A673 (cell line): ENCODE data around the gene TSPAN15. TPM values are rescaled to one million over a fixed set of nuclear protein-coding genes. Genes with fewer than 3 reads are reported as not detected.

Experiments
- BruUV-seq: library from RNA; stranded (reverse); fragments of 400-500 nt; replicated peaks from 2 replicates; lab custom pipeline; 2021; lab: Mats Ljungman, UMichigan
- CTCF ChIA-PET: fragments of 300-600 bp; sonication (Branson Sonifier 250); formaldehyde crosslinking; loops from one replicate; lab custom pipeline; 2022; ENCODE audit warnings: antibody characterized with exemption; lab: Charles Lee
- POLR2A ChIA-PET: fragments of 300-600 bp; sonication (Branson Sonifier 250); formaldehyde crosslinking; loops from one replicate; lab custom pipeline; 2022; ENCODE audit warnings: antibody characterized with exemption; ENCODE audit not compliant: low non-redundant PET; lab: Charles Lee
- DNase-seq: peaks from one replicate; pipeline ENCODE4 v3.0.0-alpha.2; 2015; ENCODE audit warnings: low spot score
- H3K27ac ChIP-seq: fragments of 200-600 bp; sonication (generic); 2 replicates; pipeline ENCODE4 v1.5.1; 2016; ENCODE audit warnings: mixed run types, low read depth, mild to moderate bottlenecking, mixed read lengths, antibody characterized with exemption, low read length; ENCODE audit not compliant: poor library complexity, severe bottlenecking
- H3K27me3 ChIP-seq: fragments of 200-600 bp; sonication (generic); replicated peaks from 2 replicates; pipeline ENCODE4 v1.6.1; 2017; ENCODE audit warnings: mixed run types, low read depth, mild to moderate bottlenecking, mixed read lengths, antibody characterized with exemption, low read length; ENCODE audit not compliant: insufficient read depth, poor library complexity
- H3K36me3 ChIP-seq: fragments of 200-600 bp; sonication (generic); 2 replicates; pipeline ENCODE4 v1.6.1; 2016; ENCODE audit warnings: mixed run types, mild to moderate bottlenecking, mixed read lengths, antibody characterized with exemption, low read length; ENCODE audit not compliant: insufficient read depth, poor library complexity, severe bottlenecking
- H3K4me1 ChIP-seq: fragments of 200-600 bp; sonication (generic); 2 replicates; pipeline ENCODE4 v1.6.1; 2017; ENCODE audit warnings: mixed run types, mild to moderate bottlenecking, mixed read lengths, antibody characterized with exemption, low read length; ENCODE audit not compliant: insufficient read depth, poor library complexity, severe bottlenecking
- H3K4me3 ChIP-seq: fragments of 200-600 bp; sonication (generic); 2 replicates; pipeline ENCODE4 v1.5.1; 2016; ENCODE audit warnings: low read depth, mixed run types, mild to moderate bottlenecking, mixed read lengths, low read length; ENCODE audit not compliant: poor library complexity, severe bottlenecking
- H3K9me3 ChIP-seq: fragments of 200-600 bp; sonication (generic); 2 replicates; pipeline ENCODE4 v1.6.1; 2016; ENCODE audit warnings: mixed run types, low read depth, mild to moderate bottlenecking, mixed read lengths, antibody characterized with exemption, low read length; ENCODE audit not compliant: poor library complexity, severe bottlenecking
- CTCF ChIP-seq: fragments of 300-800, 200-600 bp; sonication (generic); conservative IDR thresholded peaks from 2 replicates; pipeline ENCODE4 v1.5.1; 2017; ENCODE audit warnings: low read depth, mild to moderate bottlenecking, antibody characterized with exemption, low read length, moderate library complexity, mixed read lengths
- EZH2 ChIP-seq: fragments of 200-600 bp; sonication (generic); IDR thresholded peaks from 2 replicates; pipeline ENCODE4 v1.6.1; 2017; ENCODE audit warnings: borderline replicate concordance, low read depth, mild to moderate bottlenecking, mixed read lengths, antibody characterized with exemption, low read length; ENCODE audit not compliant: poor library complexity, severe bottlenecking
- intact Hi-C: fragments of 100-400 bp; cut with micrococcal nuclease; formaldehyde crosslinking; loops from one replicate; pipeline ENCODE4 v1.10.0; 2022; ENCODE audit not compliant: unreplicated experiment
- total RNA-seq: library from RNA; stranded (reverse); gene quantifications from 2 replicates; pipeline ENCODE4 v1.2.3, GENCODE V29; 2021

TSPAN15 gene
- total RNA-seq, 1 experiment from 2014 or later: 2.1 TPM

- POLR2A ChIA-PET: no interaction called here
- H3K4me3 ChIP-seq: no peak overlapping the region
- CTCF ChIA-PET: interaction anchor here (1.1 kb wide), 1 partner anchor 13 kb away, joined by 4 read pairs; no protein-coding TSS in a partner anchor
- TF ChIP-seq EZH2 (no peak), CTCF (no peak)
- no peaks in the 10 kb centered on the region for H3K4me1 ChIP-seq
- H3K27me3 ChIP-seq: no peaks in the 10 kb centered on the region
- H3K36me3 ChIP-seq: no peaks in the 10 kb centered on the region
- no peak overlapping the region for H3K27ac ChIP-seq
- intact Hi-C loops: no loop called here
- DNase-seq: no peak
- no peaks in the 10 kb centered on the region for H3K9me3 ChIP-seq
- BruUV-seq: no TSS peak
Measured at GRCh38 chr10:69437321-69438259, 13.7 kb upstream of the TSPAN15 start.

- BruUV-seq: no TSS peak
- Histone ChIP-seq H3K27ac (no peak overlapping the region), H3K36me3 (no peaks in the 10 kb centered on the region), H3K4me1 (no peaks in the 10 kb centered on the region), H3K4me3 (no peak overlapping the region), H3K9me3 (no peaks in the 10 kb centered on the region), H3K27me3 (no peaks in the 10 kb centered on the region)
- intact Hi-C loops: no loop called here
- TF ChIP-seq CTCF (no peak), EZH2 (no peak)
- CTCF ChIA-PET: interaction anchor here (1.1 kb wide), 1 partner anchor 12 kb away, joined by 4 read pairs; no protein-coding TSS in a partner anchor
- no peak for DNase-seq
- POLR2A ChIA-PET: no interaction called here
Measured at GRCh38 chr10:69438536-69439349, 12.5 kb upstream of the TSPAN15 start.

- POLR2A ChIA-PET: no interaction called here
Measured at GRCh38 chr10:69439350-69439739, 11.9 kb upstream of the TSPAN15 start.

More at GRCh38 chr10:69439350-69439739, 11.9 kb upstream of the TSPAN15 start:
- H3K27me3 ChIP-seq: no peaks in the 10 kb centered on the region
- intact Hi-C loops: no loop called here
- BruUV-seq: no TSS peak
- CTCF ChIA-PET: no interaction called here
- H3K4me1 ChIP-seq: no peaks in the 10 kb centered on the region
- no peak overlapping the region for H3K27ac ChIP-seq
- no peak for DNase-seq
- no peaks in the 10 kb centered on the region for H3K9me3 ChIP-seq
- TF ChIP-seq EZH2 (no peak), CTCF (no peak)
- H3K4me3 ChIP-seq: no peak overlapping the region
- no peaks in the 10 kb centered on the region for H3K36me3 ChIP-seq
